ENCODE results near the gene CAPG. TPM values are rescaled to one million over a fixed set of nuclear protein-coding genes. Genes with fewer than 3 reads are reported as not detected.
"Not testable (repeated sequence)": the region's sequence is repeated elsewhere in the genome, so short reads cannot be mapped to it uniquely, and the experiment has no call there.

Gene CAPG
- total RNA-seq, 2 experiments from 2014 or later = 8.1 to 9.8 TPM

DNA sequence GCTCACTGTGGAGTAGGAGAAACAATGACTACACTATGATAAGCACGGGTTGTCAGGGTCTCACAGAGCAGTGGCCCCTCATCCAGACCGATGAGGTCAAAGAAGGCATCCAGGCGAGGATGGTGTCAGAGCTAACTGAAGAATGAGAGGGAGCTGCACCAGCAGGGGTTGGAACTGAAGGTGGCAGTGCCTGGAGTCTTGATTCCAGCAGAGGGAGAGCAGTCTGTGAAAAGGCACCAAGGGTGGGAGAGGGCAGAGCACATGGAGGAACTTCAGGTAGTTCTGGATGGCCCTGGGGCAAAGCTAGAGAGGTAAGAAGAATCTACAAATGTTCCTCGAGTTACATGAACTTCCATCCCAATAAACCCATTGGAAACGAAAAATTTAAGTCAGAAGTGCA, 43.0 kb downstream of the CAPG start:
- intact Hi-C loops (cut with micrococcal nuclease; ENCODE audit: unreplicated experiment) = no loop called here
- Histone ChIP-seq H3K79me2 (ENCODE audit: insufficient read depth, low read depth, low read length) (no peaks in the 10 kb centered on the region), H3K4me1 (ENCODE audit: insufficient read depth, low read length, poor library complexity, severe bottlenecking) (no peaks in the 10 kb centered on the region), H3K36me3 (ENCODE audit: insufficient read depth, low read length) (peaks cover 16% of the 10 kb centered on the region), H3K9me2 (ENCODE audit: insufficient read depth, low read length) (no peaks in the 10 kb centered on the region), H3K4me3 (ENCODE audit: low read depth, low read length, poor library complexity, severe bottlenecking) (no peak overlapping the region), H4K20me1 (ENCODE audit: insufficient read depth, low read length) (no peaks in the 10 kb centered on the region), H3K9me3 (ENCODE audit: low read length) (no peaks in the 10 kb centered on the region), H3K4me2 (ENCODE audit: low read length) (no peak overlapping the region), H2AFZ (ENCODE audit: low read length) (no peak overlapping the region), H3K27ac (ENCODE audit: low read depth, low read length, poor library complexity, severe bottlenecking) (no peak overlapping the region)
- no peak for DNase-seq (ENCODE audit: low spot score)
- POLR2A ChIA-PET = interaction anchor here (0.6 kb wide), 1 partner anchor 37 kb away, joined by 5 read pairs; no protein-coding TSS in a partner anchor
- no TSS peak for BruUV-seq (replicated peaks)
- CTCF ChIA-PET (ENCODE audit: unreplicated experiment) = no interaction called here
- TF ChIP-seq EZH2phosphoT487 (IDR thresholded peaks at IDR 0.05; ENCODE audit: borderline replicate concordance, low read depth, low read length) = no peak
- no peak for TF ChIP-seq CTCF (conservative IDR thresholded peaks at IDR 0.05; ENCODE audit: low read length)

- H3K36me3 ChIP-seq (ENCODE audit: insufficient read depth, low read length) = peaks cover 32% of the 10 kb centered on the region
- BruUV-seq (replicated peaks); H3K4me3 ChIP-seq (ENCODE audit: low read depth, low read length, poor library complexity, severe bottlenecking); H3K4me1 ChIP-seq (ENCODE audit: insufficient read depth, low read length, poor library complexity, severe bottlenecking); H3K4me2 ChIP-seq (ENCODE audit: low read length); H4K20me1 ChIP-seq (ENCODE audit: insufficient read depth, low read length); H2AFZ ChIP-seq (ENCODE audit: low read length); POLR2A ChIA-PET; DNase-seq (ENCODE audit: low spot score); H3K9me3 ChIP-seq (ENCODE audit: low read length); CTCF ChIA-PET (ENCODE audit: unreplicated experiment); H3K79me2 ChIP-seq (ENCODE audit: insufficient read depth, low read depth, low read length); intact Hi-C loops (cut with micrococcal nuclease; ENCODE audit: unreplicated experiment); H3K27ac ChIP-seq (ENCODE audit: low read depth, low read length, poor library complexity, severe bottlenecking); H3K9me2 ChIP-seq (ENCODE audit: insufficient read depth, low read length): not testable (repeated sequence)
Measured at GRCh38 chr2:85362653-85363387, 47.3 kb downstream of the CAPG start.

DNA sequence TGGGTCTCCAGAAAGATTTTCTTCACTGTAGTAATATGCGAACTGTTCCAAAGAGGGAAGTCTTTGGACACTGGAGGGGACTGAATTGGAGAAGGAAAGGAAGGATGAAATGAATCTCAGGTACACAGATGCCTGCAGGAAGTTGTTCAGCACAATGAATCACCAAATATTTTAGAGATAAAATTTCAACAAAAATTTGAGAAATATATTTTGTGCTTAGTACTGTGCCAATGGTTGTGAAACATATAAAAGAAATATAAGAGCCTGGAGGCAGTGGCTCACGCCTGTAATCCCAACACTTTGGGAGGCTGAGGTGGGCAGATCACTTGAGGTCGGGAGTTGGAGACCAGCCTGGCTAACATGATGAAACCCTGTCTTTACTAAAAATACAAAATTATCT, 52.4 kb downstream of the CAPG start:
- Histone ChIP-seq H3K4me2 (ENCODE audit: low read length) (0 out of 2 replicates have a peak overlapping the region, but pooled peaks have one; percentile 11), H4K20me1 (ENCODE audit: insufficient read depth, low read length) (no peaks in the 10 kb centered on the region), H3K4me1 (ENCODE audit: insufficient read depth, low read length, poor library complexity, severe bottlenecking) (peaks cover 18% of the 10 kb centered on the region), H3K27ac (ENCODE audit: low read depth, low read length, poor library complexity, severe bottlenecking) (no peak overlapping the region), H3K36me3 (ENCODE audit: insufficient read depth, low read length) (peaks cover 31% of the 10 kb centered on the region), H3K9me2 (ENCODE audit: insufficient read depth, low read length) (no peaks in the 10 kb centered on the region), H3K4me3 (ENCODE audit: low read depth, low read length, poor library complexity, severe bottlenecking) (no peak overlapping the region), H2AFZ (ENCODE audit: low read length) (no peak overlapping the region), H3K79me2 (ENCODE audit: insufficient read depth, low read depth, low read length) (peaks cover 12% of the 10 kb centered on the region; the same call in 1 of the 2 replicates), H3K9me3 (ENCODE audit: low read length) (no peaks in the 10 kb centered on the region)
- CTCF ChIA-PET (ENCODE audit: unreplicated experiment) = interaction anchor here (0.6 kb wide), 1 partner anchor 280 kb away, joined by 3 read pairs; no protein-coding TSS in a partner anchor
- DNase-seq (ENCODE audit: low spot score) = no peak
- no TSS peak for BruUV-seq (replicated peaks)
- POLR2A ChIA-PET = no interaction called here
- TF ChIP-seq CTCF (conservative IDR thresholded peaks at IDR 0.05; ENCODE audit: low read length) (no peak), EZH2phosphoT487 (IDR thresholded peaks at IDR 0.05; ENCODE audit: borderline replicate concordance, low read depth, low read length) (no peak)
- intact Hi-C loops (cut with micrococcal nuclease; ENCODE audit: unreplicated experiment) = no loop called here
